H1 (cell line): ENCODE measurements around the gene TELO2. TPM values are rescaled to one million over a fixed set of nuclear protein-coding genes. Genes with fewer than 3 reads are reported as not detected.

Experiments
- E2F6 ChIP-seq: IDR thresholded peaks from 2 replicates; pipeline ENCODE4 v1.6.1; 2012; ENCODE audit warnings: inconsistent platforms
- JUND ChIP-seq: IDR thresholded peaks from 2 replicates; pipeline ENCODE4 v1.6.1; 2011; ENCODE audit warnings: mild to moderate bottlenecking, improper control_type of control experiment, low read length
- POLR2A ChIP-seq, 2 experiments: IDR thresholded peaks; 1 replicate in 1 of 2; 2 replicates in 1 of 2; pipeline ENCODE4 v1.6.1; 2011; ENCODE audit warnings: low read depth in 2 of 2, low read length in 2 of 2, mild to moderate bottlenecking in 2 of 2; ENCODE audit errors: control extremely low read depth in 1 of 2
- SP2 ChIP-seq: IDR thresholded peaks from 2 replicates; pipeline ENCODE4 v1.6.1; 2012; ENCODE audit warnings: mild to moderate bottlenecking, low read length, inconsistent platforms
- SRF ChIP-seq: IDR thresholded peaks from 2 replicates; pipeline ENCODE4 v1.6.1; 2011; ENCODE audit warnings: mild to moderate bottlenecking, low read depth, low read length, moderate library complexity
- SUZ12 ChIP-seq: fragments of 200-600 bp; sonication (generic); IDR thresholded peaks from 2 replicates; pipeline ENCODE4 v1.6.1; 2012; ENCODE audit warnings: mild to moderate bottlenecking, inconsistent platforms, low read length, moderate library complexity, mixed read lengths
- polyA plus RNA-seq, 7 experiments: library from polyadenylated mRNA; depleted of rRNA in 3 of 7; stranded (reverse) in 5 of 7; unstranded in 2 of 7; fragments of >200 nt in 5 of 7; fragments of 200-250 nt in 2 of 7; gene quantifications; 1 replicate in 5 of 7; 2 replicates in 1 of 7; 4 replicates in 1 of 7; pipeline versions ENCODE4 v1.2.1 to v1.2.3, GENCODE V29; 2011 to 2013; ENCODE audit warnings: missing spikeins in 2 of 7, mixed read lengths in 2 of 7
- total RNA-seq: library from RNA; stranded (reverse); fragmentation: NEBNext Ultra II Directional; extraction: Animal tissue kit (Norgen Biotek cat#: 25700); gene quantifications from 2 replicates; pipeline ENCODE4 v1.2.1, GENCODE V29; 2021

Gene TELO2
- total and polyA plus RNA-seq, 2 of the 8 experiments (the other 6 are each of a cell fraction or from before 2014, with no cell fraction given), result 39.3 to 64.8 TPM

GRCh38 chr16:1500465-1501150 is 7.4 kb downstream of the TELO2 start (continued):
- no peak for TF ChIP-seq SUZ12
- no peak for TF ChIP-seq POLR2A (IDR thresholded peaks at IDR 0.05; ENCODE audit: control extremely low read depth in 1 of 2, low read depth in 2 of 2, low read length in 2 of 2)
- TF ChIP-seq SP2, result no peak
- TF ChIP-seq SRF, result no peak
- no peak for TF ChIP-seq JUND
- no peak for TF ChIP-seq E2F6
- TF ChIP-seq, all 59 proteins: peak for 0
